HG03439 (cell line): ENCODE data around the gene ERI3.

ENCODE experiments used
- ATAC-seq: cut with Tn5 transposase; IDR thresholded peaks from one replicate; pipeline ENCODE4 v1.9.1; 2021; ENCODE audit warnings: mild to moderate bottlenecking, moderate library complexity; ENCODE audit not compliant: unreplicated experiment

ERI3 gene, protein sequence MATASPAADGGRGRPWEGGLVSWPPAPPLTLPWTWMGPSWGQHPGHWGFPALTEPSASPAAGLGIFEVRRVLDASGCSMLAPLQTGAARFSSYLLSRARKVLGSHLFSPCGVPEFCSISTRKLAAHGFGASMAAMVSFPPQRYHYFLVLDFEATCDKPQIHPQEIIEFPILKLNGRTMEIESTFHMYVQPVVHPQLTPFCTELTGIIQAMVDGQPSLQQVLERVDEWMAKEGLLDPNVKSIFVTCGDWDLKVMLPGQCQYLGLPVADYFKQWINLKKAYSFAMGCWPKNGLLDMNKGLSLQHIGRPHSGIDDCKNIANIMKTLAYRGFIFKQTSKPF

DNA sequence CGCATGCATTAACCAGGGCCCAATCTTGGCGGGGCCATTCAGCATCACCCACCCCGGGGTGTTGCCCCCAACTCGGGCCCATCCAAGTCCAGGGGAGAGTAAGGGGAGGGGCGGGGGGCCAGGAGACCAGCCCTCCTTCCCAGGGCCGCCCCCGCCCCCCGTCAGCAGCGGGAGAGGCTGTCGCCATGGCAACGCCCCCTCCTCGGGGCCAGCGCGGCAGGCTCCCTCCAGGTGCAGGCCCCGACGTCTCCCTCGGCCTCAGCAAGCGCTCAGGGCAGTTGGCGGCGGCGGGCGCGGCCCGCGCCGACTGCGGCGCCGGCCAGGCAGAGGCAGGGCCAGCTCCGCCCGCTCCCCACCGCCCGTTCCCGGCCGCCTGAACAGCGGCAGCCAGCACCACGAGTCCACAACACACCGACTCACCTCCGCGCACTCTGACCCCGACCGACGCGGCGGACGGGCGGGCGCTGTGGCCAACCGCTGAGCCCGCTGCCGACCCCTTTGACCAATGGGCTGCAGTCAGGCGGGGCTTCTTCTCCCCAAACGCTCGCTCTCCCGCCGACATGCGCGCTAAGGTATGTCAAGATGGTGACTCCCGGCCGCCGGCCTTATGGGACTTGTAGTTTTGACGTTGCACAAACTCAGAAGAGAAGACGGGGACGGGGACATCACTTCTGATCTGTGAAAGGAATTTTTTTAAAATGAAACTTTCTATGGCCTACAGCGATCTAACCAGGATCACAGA lies at the start of gene ERI3:
ERI3 (minus strand) TSS at position 418 of the 742 bp plus-strand sequence; CDS start at position 187, 231 bp downstream.
- ATAC-seq = peak; percentile 96

DNA sequence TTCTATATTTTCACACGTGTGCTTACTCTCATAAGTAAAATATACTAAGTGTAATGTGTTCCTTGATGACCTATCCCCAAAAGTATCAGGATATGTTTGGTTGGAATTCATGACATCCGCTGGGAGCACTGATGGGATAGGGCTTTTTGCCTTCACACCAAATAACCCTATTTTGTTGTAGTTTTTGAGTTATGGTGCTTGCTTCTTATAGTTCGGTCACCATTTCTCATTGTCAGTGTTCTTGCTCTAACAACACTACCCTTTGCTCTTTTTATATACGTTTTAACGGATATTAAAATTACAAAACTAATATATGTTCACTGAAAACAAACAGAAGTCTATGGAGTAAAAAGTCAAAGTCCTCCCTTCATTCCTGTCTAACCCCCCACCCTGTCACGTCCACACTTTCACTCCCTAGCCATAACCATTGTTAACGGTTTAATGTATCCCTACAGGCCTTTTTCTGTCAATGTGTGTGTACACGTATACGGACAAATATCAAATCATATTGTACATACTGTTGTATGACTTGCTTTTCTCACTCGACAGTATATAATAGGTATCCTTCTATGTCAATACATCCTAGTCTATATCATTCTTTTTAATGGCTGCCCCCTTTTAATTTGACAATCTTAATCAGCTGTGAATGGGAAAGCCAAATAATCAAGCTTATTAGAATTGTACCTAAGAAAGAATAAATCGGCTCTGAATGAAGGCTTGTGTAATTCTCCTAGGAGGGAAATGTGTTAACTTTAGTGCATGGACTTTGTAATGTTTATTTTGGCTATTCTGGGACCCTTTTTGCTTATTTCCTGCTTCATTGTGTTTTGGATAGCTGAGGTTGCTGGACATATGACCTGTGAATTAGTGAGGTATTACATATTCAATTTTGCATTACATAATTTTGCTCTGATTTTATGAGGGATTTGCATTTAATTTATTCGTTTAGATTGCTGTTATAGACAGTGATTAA lies 46.5 kb upstream of the ERI3 start:
- no peak for ATAC-seq

DNA sequence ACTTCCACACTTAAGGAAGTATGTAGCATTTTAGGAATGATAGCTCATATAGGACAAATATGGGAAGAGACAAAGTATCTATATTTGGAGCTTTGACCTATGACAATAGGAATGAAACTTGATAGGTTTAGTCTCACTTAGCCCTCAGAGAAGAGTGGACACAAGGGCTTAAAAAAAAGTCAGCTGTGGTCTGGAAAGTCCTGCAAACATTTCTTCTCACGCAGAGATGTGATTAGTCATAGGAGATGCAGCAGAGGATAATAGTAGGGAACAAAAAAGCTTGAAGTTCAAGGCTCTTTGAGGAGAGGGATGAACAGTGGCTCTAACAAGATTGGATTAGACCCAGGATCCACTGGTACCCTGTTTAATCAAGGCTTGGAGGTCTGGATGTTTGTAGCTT lies 35.2 kb upstream of the ERI3 start:
- ATAC-seq = no peak

DNA sequence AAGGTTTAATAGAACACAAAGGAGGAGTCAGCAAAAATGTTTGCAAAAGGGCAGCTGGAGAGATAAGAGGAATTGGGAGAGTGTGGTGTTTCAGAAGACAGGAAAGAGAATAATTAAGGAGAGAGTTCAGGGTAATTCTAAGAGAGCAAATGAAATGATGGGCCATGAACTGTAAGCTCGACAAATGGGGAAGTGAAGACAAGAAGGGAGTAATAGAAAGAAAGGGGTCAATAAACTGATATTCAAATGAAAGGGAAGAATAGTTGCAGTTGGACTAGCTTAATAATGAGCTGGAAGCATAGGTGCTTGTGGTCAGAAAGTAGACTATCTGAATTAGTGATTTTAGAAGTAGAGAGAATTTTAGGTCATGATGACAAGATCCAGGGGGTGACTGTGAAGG lies 34.4 kb upstream of the ERI3 start:
- no peak for ATAC-seq

DNA sequence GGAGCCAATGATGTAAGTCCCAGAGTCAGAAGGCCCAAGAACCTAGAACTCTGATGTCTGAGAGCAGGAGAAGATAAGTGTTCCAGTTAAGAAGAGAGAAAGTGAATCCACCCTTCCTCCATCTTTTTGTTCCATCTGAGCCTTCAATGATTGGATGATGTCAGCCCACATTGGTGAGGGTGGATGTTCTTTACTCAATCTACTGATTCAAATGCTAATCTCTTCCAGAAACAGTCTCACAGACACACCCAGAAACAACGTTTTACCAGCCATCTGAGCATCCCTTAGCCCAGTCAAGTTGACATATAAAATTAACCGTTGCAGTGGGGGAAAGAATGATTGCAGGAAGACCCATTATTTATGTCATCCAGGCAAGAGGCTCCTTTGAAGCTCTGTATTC lies 33.5 kb upstream of the ERI3 start:
- ATAC-seq = no peak

DNA sequence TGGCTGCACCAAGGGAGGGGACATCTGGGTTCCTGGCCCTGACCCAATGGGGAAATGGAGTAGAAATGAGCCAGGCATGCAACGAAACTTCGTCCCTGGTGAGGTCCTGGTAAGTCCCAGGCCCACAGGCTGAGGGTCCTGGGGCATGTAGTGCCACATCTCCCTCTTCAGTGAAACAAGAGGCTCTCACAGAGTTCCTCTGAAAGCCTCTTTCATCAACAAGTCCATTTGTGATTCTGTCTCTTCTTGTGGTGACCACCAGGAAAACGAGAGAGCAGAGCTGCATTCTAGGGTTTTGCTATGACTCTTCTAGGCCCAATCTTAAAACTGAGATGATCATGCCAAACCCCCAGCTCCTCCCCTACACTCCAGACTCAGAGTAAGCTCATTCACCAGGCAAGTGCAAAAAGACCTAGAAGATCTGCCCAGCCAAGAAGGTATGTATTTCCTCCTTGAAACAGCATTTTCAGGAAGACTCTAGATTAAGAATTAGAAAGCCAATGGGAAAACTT lies 25.7 kb upstream of the ERI3 start:
- no peak for ATAC-seq

DNA sequence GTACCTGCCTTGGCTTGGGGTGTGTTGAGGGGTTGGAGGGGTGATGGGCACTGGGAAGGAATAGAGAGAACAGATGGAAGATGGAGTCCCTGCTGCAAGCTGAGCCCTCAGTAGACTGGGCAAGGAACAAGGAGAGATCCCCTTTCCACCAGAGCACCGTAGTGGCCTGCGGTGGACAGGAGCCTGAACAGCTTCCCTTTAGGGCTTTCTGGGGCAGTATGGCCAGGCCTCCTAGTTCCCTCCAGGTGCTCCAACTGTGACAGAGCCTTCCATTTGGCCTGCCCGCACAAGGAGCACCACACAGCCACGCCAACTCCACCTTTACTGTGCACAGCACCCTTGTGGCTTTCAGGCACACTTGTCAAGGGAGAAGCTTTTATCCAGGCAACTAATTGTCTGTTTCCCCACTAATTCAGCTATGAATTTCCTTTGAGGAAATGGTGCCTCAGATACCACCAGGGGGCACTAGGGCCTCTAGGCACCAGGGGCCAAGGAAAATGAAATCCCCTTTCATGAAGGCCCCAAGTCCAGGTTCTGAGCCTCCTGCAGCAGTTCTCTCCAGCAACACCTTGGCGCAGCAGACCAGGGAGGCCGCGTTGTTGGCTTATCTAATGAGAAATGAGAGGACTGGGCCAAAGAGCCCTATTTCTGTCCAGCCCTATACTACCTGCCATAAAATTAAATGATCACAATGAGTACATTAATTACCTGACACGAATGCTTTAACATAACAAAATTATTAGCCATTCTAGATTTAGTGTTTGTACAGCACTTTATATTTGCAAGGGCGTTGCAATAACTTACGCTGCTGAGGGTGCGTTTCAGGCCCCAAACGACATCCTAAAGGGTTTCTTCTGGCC lies 23.1 kb upstream of the ERI3 start:
- no peak for ATAC-seq

DNA sequence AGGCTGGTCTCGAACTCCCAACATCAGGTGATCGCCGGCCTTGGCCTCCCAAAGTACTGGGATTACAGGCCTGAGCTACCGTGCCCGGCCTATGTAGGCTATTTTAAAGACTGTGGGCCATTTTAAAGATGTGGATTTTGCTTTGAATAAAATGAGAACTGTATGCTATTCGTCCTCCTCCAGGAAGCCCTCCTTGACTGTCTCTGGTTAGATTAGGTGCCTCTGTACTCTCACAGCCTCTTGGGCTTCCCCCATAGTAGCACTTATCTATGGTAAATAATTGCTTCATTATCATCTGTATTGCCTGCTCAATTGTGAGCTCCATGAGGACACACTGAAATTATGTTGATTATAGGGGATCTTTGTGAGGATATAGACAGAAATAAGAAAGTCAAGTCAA lies 20.5 kb upstream of the ERI3 start:
- ATAC-seq = no peak

DNA sequence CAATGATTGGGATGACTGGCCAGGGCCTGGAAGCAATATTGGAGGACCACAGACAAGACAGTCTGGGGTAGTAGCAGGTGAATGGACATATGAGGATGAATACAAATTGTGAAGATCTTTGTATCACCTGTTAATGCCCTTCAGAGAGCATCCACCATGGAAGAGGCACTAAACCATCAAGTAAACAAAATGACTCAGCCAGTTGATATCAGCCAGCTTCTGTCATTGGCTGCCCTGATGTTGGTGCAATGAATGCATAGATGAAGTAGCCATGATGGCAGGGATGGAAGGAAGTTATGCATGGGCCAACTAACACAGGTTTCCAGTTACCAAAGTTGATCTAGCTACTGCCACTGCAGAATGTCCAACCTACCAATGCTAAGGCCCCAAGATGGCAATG lies 16.1 kb upstream of the ERI3 start:
- no peak for ATAC-seq

DNA sequence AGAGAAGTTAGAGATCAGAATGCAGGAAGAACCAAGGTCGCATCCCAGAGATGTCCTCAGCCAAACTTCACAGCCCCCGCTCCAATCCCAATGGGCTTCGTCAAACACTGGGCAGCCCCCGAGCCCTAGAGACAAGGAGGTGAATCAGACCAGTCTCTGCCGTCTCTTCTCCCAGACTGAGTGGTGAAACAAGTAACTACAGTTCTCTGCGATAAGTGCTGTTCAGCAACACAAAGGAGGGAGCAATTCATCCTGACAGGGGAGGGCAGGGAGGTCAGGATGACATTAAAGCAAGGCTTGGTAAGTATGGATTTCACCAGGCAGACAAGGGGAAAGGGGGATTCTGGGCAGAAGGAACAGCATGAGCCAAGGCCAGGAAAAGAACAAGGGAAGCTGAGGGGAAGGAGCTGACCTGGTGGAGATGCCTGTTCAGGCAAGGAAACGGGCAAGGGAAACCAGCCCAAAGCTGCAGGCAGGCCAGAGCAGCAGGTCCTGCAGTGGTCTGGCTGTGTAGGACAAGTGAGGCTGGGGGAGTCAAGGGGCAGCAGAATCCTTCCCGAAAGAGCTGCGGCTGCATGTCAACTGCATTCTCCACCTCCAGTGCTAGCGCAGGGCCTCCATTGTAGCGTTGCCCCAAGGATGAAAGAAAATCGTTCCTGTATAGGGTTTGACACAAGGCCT lies 13.6 kb upstream of the ERI3 start:
- no peak for ATAC-seq

DNA sequence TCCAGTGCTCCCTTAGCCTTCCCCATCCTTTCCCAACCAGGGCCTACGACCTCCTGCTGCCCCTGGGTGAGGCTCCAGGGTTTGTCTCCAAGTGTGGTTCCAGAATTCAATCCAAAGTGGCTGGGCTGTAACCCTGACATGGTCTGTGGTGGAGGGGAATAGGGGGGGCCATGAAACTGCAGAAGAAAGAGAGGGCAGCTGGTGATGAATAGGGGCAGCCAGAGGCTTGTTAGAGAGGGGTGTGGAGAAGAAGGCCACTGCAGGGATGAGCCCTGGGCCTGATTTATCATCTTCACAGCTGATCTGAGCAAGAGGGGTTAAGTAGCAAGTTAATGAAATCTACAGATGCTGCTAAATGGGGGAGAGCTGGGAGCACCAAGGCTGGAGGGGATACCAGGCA lies 12.9 kb upstream of the ERI3 start:
- ATAC-seq = no peak

DNA sequence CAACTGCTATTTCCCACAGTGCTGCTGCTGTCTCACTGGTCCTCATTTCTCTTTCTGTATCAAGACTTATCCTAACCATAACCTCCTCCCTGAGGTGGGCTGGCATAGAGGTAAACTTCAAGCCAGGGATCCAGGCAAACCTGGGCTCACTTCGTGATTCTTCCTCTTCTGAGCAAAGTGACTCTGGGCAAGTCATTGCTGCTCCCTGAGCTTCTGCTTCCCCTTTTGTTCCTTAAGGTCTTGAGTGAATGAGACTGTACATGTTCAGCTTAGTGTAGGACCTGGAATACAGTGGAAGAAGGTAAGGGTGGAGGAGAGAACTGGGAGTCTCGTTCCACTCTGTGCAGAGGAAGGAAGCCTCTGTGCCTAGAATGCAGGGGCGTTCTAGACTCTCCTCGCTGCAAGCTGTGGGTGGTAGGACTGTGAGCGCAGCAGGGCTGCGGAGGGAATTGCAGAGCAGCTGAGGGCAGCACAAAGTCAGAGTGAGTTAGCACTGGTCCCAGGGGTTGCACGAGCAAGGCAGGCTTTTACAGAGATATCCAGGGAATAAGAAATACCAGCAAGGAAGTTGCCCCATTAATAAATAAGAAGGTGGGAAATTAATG lies 11.4 kb upstream of the ERI3 start:
- ATAC-seq = no peak

DNA sequence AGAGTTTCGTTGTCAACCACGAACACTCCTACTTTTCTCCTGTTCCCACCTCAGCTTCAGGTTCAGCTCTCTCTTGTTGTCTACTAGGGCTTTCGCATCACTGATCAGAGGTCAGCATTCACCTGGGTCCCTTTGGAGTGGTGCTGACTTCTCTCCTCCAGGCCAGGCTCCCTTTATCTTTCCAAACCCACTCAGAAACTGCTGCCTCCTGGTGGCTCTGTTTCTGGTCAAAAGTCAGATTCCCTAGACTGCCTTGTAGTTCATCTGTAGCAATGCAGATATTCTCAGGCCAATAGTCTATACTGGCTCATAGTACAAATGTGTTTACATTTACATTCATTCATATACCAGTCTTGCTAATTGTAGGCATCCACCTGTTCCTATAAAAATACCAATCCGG lies 6.4 kb upstream of the ERI3 start:
- ATAC-seq = no peak

DNA sequence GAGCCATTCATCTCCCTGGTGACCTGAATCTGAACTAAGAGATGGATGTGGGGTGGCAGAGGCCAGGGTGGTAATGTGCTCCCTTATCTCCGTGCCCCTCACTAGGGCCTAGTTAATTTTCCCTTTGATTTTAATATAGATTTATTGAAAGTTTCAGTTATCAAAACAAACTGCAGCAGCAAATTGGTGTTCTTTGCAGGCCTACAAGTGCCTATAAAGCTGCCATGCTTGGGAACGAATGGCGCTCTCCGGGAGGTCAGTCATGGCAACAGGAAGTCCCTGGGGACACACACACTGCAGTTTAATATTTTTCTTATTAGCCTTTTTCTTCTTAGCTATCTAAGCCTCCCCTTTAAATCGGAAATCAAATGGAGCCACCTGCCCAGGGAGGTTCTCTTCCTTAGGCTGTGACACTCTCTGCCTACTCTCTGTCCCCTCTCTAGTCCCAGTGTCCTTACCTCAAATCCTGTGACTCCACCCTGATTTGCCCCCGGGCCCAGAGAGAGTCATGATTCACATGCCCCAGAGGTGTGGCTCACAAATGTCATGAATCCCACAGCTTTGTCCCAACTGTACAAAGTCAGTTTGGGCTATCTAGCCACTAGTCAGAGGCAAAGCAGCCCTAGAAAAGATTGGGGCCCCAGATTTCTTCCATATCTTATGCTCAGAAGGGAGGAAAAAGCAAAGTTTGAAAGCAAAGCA lies 4.3 kb upstream of the ERI3 start:
- no peak for ATAC-seq

DNA sequence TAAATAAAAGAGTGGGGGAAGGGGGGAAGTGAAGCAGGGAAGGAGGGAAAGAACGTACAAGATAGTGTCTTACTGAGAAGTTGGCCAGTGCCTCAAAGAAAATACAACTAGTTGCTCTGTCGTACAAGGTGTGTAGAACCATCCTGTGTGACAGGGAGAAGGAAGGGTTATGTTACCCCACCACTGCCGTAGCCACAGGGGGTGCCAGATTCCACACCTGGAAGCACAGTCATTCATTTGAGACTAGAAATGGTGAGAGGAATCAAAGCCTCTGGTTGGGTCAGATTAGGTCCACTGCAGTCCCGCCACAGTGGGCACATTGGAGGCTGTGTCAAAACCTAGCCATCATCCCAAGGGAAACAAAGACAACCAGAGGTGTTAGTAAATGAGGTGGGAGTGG lies 2.7 kb upstream of the ERI3 start:
- no peak for ATAC-seq

DNA sequence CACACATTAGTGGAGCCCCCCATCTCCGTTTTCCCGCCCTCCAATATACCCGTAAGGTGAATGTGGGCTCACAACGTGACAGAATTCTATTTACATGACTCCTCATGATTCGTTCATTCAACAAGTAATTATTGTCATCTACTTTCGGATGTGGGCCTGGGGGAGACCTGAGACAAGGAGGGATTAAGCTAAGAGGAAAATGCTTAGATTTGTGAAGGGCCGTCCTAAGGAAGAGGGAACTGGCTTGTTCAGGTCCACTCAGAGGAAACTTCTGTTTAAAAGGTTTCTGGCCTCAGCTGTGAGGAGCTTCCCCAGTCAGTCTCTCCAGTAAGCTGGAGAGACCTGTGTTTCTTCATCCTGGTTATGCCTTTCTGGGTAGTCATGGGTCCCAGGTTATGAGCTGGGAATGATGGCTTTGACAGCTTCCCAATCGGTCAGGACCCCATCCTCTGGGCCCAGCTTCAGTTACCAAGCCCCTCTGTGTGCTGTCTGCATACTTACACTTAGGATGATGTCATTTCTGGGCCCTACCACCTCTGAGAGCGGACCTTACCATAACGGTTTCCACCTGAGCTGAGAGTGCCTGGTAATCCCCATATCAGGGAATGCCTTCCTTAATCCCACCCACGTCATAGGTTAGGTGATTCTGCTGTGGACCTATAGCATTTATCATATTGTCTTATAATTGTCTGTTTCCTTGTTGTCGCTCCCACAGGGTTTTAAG lies 687 bp upstream of the ERI3 start:
- no peak for ATAC-seq

DNA sequence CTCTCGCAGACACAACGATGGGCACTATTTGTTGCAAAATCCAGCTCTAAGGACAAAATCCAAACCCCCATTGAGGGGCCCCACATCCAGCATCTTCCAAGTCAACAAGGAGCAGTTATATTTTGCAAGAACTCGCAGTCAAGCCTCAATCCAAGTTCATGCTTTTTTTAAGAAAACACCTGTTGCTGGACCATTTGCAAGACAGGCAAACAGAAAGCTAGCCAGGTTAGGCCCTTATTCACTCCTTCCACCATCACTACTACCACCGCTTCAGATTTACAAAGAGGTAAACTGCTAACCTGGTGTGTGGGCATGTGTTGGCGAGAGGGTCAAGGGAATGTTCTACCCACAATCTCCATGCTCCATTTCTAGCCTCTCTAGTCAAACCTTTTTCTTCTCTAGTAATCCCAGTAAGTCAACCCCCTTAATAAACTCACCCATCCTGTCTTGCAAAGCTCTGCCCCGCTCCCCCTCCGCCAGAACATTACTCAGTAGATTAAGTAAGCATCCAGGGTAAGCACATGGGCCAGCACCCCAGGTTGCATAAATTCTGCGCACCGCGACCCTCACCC lies 703 bp downstream of the ERI3 start:
- ATAC-seq = no peak

DNA sequence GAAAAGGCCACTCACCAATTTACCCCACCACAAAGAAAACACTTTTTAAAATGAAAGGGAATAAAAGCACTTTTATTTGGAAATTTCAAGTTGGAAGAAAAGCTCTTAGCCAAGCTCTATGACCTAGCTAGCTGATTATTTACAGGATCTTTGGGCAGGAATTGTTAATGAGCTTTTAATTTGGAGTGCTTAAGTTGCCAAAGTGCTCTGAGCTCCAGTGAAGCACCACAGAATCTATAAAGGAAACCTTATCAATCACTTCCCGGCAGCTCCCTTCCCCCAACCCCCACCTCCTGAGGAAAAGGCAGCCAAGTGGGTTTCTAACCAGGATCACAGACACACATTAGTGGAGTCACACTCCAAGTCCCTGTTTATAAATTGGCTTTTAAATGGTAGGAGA lies 1.5 kb downstream of the ERI3 start:
- no peak for ATAC-seq
